WERI-Rb-1 (cell line): ENCODE measurements around the gene SRCIN1.

Experiments
- DNase-seq: peaks from one replicate; pipeline ENCODE4 v3.0.0-alpha.2; 2020
- H3K27ac ChIP-seq: fragments of 250-450 bp; sonication (Bioruptor Pico); 2 replicates; pipeline ENCODE4 v1.5.1; 2020; ENCODE audit warnings: mild to moderate bottlenecking, moderate library complexity
- H3K27me3 ChIP-seq: fragments of 250-450 bp; sonication (Bioruptor Pico); 2 replicates; pipeline ENCODE4 v1.5.1; 2021; ENCODE audit warnings: mild to moderate bottlenecking, low read depth, moderate library complexity; ENCODE audit not compliant: insufficient read depth, severe bottlenecking
- H3K36me3 ChIP-seq: fragments of 250-450 bp; sonication (Bioruptor Pico); 2 replicates; pipeline ENCODE4 v1.5.1; 2020; ENCODE audit warnings: mild to moderate bottlenecking, moderate library complexity
- H3K4me3 ChIP-seq: 2 replicates; pipeline ENCODE4 v1.5.1; 2011; ENCODE audit warnings: low read depth, mild to moderate bottlenecking, control low read depth, low read length
- H3K9me3 ChIP-seq: fragments of 250-450 bp; sonication (Bioruptor Pico); 2 replicates; pipeline ENCODE4 v1.5.1; 2021; ENCODE audit warnings: mild to moderate bottlenecking, moderate library complexity; ENCODE audit not compliant: severe bottlenecking
- CTCF ChIP-seq: IDR thresholded peaks from 2 replicates; pipeline ENCODE4 v1.5.1; 2011; ENCODE audit warnings: low read depth, mild to moderate bottlenecking, control low read depth, inconsistent platforms, low read length

SRCIN1 gene

DNA sequence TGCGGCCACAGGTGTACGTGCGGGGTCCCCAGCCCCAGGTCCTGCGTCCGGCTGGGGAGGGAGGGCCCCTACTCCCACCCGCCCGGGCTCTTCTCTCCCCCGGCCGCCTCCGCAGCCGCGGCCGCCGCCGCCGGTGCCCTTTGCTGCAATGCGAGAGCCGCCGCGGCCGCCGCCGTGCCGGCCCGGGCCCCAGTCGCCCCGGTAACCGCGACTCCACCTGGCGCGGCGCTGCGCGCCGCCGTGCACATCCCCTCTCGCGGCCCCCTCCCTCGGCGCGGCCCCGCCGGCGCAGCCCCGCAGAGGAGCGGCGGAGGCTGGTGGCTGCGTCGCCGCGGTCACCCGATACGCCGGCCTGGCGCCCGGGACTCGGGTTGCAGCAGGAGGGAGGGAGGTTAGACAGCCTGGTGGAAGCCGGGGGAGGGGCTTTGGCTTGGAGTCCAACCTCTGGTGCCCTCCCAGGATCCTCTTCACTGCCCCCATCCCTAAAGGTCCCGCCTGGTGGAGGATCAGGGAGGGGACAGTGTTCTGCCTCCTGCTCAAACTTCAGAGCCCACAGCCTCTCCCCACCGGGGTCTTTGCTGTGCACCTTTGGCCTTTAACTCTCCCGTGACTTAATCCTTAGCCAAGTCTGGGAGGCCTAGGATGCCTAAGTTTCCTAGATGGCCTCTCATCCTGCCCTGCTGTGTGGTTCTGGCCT is 32.9 kb downstream of the SRCIN1 start:
- no peak overlapping the region for H3K27ac ChIP-seq
- DNase-seq, result peak; percentile 48
- no peaks in the 10 kb centered on the region for H3K27me3 ChIP-seq
- H3K9me3 ChIP-seq, result no peaks in the 10 kb centered on the region
- H3K4me3 ChIP-seq, result peak overlapping the region; percentile 13; the same call in 1 of the 2 replicates
- H3K36me3 ChIP-seq, result no peaks in the 10 kb centered on the region
- no peak for TF ChIP-seq CTCF

DNA sequence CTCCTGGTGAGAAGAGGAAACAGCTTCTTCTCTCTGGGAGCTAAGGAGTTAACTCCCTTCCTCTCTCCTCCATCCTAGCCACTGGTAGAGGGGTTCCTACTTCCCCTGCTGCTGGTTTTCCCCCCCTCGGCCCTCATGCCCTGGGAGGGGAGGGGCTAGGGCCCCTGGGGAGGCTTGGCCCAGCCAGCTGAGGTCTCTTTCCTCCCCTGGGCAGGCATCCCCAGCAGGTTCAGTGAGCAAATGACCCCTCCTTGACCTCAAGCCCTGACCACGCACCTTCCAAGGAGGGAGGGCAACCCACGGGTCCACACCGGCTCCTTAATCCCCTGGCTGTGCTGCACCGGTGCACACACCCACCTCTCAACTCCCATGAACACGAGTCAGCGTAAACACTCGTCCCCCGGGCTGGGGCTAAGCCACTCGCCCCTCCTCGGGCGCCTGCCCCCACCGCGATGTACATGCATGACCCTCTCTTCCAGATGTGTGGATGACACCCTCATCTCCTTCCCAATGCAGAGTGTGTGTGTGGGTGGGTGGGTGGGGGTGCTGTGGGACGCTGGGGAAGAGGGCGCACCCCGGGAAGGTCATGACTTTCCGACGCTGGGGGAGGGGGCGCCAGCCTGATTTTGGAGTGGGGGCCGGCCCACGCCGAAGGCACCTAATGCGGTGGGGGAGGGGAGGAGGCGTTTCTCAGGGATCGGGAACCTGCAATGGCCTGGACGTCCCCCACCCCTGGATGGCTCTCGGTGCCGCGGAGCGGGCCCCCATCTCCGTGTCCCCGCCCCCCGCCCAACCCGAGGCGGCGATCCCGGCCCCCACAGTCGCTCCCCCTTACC is 33.7 kb downstream of the SRCIN1 start:
- no peaks in the 10 kb centered on the region for H3K36me3 ChIP-seq
- peak overlapping the region; percentile 13; the same call in 1 of the 2 replicates for H3K4me3 ChIP-seq
- no peaks in the 10 kb centered on the region for H3K9me3 ChIP-seq
- H3K27ac ChIP-seq, result no peak overlapping the region
- TF ChIP-seq CTCF, result no peak
- H3K27me3 ChIP-seq, result no peaks in the 10 kb centered on the region
- no peak for DNase-seq

DNA sequence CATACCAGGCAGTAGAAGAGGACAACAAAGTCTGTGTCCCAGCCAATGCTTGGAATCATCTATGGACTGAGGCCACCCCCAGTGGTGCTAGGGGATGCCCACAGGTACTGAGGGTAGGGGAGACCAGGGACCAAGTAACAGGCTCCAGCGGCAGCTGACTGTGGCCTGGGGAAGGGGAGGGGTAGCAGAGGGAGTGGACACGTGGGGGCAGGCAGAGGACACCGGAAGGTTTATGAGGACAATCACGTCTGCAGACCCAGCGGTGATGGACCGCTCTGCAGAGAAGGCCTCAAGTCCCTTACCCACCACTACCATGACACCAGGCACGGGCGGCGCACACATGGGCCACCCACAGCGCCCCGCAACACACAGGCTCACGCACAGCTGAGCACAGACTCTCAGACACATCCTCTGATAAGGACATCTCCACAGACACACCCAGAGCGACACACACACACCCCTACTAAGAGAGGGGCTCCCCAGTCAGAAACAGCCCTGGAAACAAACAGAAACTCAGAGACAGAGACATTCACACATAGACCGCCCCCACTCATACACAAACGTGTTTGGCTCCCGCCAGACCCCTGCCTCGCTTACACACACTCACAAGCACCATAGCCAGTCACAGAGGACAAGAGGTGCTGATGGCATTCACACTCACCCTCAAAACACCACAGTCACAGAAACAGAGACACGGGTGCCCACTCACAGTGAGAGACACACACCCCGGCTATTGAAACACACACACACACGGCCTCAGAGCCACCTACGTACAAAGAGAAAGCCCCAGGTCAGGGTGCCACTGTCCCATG is 35.8 kb downstream of the SRCIN1 start:
- H3K27me3 ChIP-seq, result no peaks in the 10 kb centered on the region
- DNase-seq, result no peak
- H3K9me3 ChIP-seq, result no peaks in the 10 kb centered on the region
- no peak for TF ChIP-seq CTCF
- no peak overlapping the region for H3K4me3 ChIP-seq
- no peaks in the 10 kb centered on the region for H3K36me3 ChIP-seq
- no peak overlapping the region for H3K27ac ChIP-seq

GRCh38 chr17:38568845-38569510 is 36.8 kb downstream of the SRCIN1 start:
- Histone ChIP-seq H3K27me3 (no peaks in the 10 kb centered on the region), H3K36me3 (no peaks in the 10 kb centered on the region), H3K9me3 (no peaks in the 10 kb centered on the region), H3K4me3 (no peak overlapping the region), H3K27ac (no peak overlapping the region)
- no peak for DNase-seq
- TF ChIP-seq CTCF, result no peak

- Histone ChIP-seq H3K36me3 (no peaks in the 10 kb centered on the region), H3K9me3 (no peaks in the 10 kb centered on the region), H3K27ac (no peak overlapping the region), H3K4me3 (no peak overlapping the region), H3K27me3 (no peaks in the 10 kb centered on the region)
- DNase-seq, result no peak
- TF ChIP-seq CTCF, result peak; percentile 13; the same call in 1 of the 2 replicates
These were observed 37.5 kb downstream of the SRCIN1 start for GRCh38 chr17:38568274-38568673.
